Urothelium cell line (cell line): Measurements from ENCODE around the gene LMNTD1.
"Not testable (repeated sequence)": the region's sequence is repeated elsewhere in the genome, so short reads cannot be mapped to it uniquely, and the experiment has no call there.

Source experiments
- DNase-seq: peaks from one replicate; pipeline ENCODE4 v3.0.0; 2011; ENCODE audit warnings: low spot score, mixed read lengths
- FAIRE-seq: peaks from 2 replicates; lab custom pipeline; 2011; peaks lifted over from hg19 to GRCh38; lab: Jason Lieb, UNC

Gene LMNTD1

DNA sequence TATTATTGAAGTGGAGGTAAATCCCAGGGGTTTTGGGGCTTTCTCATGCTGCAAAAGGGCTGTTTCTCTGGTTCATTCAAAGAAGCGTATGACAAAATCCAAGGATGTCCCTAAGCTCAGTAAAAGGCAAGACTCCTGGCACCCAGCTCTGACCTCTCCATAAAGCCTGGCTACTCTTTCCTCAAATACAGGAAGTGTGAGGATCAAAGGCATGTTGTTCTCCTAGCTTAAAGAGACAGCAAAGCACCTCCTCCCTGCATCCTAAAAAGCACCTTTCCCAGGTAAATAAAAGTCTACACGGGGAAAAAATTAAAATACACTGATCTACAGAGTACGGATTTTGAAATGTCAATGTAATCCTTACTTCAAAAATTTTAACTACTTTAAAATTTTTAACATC is 118.6 kb downstream of the LMNTD1 start:
- FAIRE-seq (no peak), DNase-seq (no peak)

DNA sequence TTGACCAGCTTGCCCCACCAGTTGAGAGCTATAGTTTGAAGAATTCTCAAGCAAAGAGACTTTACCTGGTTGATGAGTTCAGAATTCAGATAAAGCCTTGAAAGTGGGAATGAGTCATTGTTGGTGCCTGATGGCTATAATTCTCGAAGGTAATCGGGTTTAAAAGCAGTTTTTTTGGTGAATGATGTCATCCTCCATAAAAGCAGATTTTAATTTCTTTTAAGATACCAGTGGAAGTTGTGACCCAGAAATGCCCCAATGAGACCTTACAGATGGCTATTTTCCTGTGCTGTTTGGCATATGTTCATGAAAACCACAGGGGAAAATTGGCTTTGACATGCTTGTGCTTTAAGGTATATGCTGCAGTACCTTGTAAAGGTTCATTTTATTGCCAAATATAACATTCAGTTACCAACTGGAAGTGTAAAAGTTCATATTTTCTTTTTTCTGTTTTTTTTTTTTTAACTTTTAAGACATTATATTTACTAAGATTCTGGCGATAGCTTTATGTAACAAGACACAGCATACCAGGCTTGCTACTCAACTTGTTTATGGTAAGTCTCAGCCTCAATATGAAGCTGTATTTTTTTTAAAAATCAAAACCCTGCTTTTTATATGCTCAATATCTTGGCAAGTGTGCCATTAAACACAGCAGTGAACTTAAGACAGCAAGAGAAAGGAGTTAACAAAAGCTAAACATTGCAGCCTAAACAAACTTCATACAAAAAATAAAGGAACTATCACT is 119.3 kb downstream of the LMNTD1 start:
- DNase-seq: no peak
- no peak for FAIRE-seq

DNA sequence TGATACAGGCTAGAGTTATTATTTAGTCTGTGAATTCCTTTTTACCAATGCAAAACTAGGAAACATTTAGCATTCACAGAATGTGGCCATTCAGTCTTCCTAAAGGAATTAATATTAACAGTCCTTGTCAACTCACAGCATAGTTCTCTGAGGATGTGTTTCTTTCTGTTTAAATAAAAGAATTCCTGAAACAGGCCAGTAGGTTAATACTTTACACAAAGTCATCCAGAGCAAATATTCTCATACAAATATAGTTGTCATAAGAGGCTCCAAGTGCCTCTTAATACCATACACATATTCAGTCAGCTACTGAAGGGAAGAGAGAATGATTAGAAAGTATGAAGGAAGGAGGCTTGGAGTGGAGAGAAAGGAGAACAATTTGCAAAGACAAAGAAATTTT is 120.1 kb downstream of the LMNTD1 start:
- no peak for FAIRE-seq
- no peak for DNase-seq

DNA sequence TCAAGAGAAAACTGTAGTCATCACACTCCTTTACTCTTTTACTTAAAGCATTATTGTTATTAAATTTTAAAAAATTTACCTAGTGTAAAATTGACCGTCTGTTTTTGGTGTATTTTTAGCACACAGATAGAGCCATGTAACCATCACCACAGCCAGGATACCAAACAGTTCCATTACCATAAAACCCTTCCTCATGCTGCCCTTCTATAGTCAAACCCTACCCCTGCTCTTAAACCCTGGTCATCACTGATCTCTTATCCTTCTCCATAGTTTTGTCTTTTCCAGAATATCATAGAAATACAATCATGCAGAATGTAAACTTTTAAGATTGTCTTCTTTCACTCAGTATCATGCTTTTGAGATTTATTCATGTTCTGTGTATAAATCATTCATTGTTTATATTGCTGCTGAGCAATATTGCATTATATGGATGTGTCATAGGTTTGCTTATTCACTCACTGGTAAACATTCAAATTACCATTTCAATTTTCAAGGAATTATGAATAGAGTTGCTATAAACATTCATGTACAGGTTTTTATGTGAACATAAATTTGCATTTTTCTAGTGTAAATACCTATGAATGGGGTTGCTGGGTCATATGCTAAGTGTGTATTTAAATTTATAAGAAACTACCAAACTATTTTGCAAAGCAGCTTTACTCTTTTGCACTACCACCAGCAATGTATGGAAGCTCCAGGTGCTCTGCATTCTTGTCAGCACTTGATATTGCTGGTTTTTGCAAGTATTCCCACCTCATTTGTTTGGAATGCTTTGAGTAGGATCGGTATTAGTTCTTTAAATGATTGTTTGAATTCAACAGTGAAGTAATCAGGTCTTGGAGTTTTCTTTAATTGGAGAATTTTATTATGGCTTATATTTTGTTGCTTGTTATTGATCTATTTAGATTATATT is 125.5 kb downstream of the LMNTD1 start:
- DNase-seq (no peak), FAIRE-seq (no peak)

DNA sequence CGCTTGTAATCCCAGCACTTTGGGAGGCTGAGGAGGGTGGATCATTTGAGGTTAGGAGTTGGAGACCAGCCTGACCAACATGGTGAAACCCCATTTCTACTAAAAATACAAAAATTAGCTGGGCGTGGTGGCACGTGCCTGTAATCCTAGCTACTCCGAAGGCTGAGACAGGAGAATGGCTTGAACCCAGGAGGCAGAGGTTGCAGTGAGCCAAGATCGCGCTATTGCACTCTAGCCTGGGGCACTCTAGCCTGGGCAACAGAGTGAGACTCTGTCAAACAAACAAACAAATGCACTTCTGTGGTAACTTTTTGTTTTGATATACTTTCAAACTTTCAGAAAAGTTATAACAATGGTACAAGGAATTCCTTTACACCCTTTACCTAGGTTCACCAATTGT is 126.3 kb downstream of the LMNTD1 start:
- not testable (repeated sequence) for FAIRE-seq, DNase-seq
